Measurements from ENCODE around the gene BAHCC1.
A peak's percentile ranks its signal among the peaks of the same experiment; 100 is the strongest.

The BAHCC1 gene

GRCh38 chr17:81464586-81464985, 69.3 kb downstream of the BAHCC1 start:
- no peak for DNase-seq

- no peak for DNase-seq
Measured at GRCh38 chr17:81465910-81466309, 70.7 kb downstream of the BAHCC1 start.

GRCh38 chr17:81466564-81467472, 71.6 kb downstream of the BAHCC1 start:
- no peak for DNase-seq

GRCh38 chr17:81468111-81468769, 73.0 kb downstream of the BAHCC1 start:
- no peak for DNase-seq

- no peak for DNase-seq
Measured at GRCh38 chr17:81468770-81469121, 73.5 kb downstream of the BAHCC1 start.

GRCh38 chr17:81469266-81469665, 74.0 kb downstream of the BAHCC1 start:
- DNase-seq = no peak

- no peak for DNase-seq
Measured at GRCh38 chr17:81470270-81470943, 75.2 kb downstream of the BAHCC1 start.

- no peak for DNase-seq
Measured at GRCh38 chr17:81470944-81471817, 75.9 kb downstream of the BAHCC1 start.

- DNase-seq = no peak
Measured at GRCh38 chr17:81471818-81472456, 76.7 kb downstream of the BAHCC1 start.

- DNase-seq = no peak
Measured at GRCh38 chr17:81473019-81473418, 77.8 kb downstream of the BAHCC1 start.

- DNase-seq = no peak
Measured at GRCh38 chr17:81474958-81475357, 79.7 kb downstream of the BAHCC1 start.

GRCh38 chr17:81476097-81476496, 80.8 kb downstream of the BAHCC1 start:
- DNase-seq = no peak

GRCh38 chr17:81476635-81477034, 81.4 kb downstream of the BAHCC1 start:
- DNase-seq = no peak

GRCh38 chr17:81477173-81477572, 81.9 kb downstream of the BAHCC1 start:
- no peak for DNase-seq

GRCh38 chr17:81478119-81478518, 82.9 kb downstream of the BAHCC1 start:
- DNase-seq = no peak

- no peak for DNase-seq
Measured at GRCh38 chr17:81479175-81480071, 84.2 kb downstream of the BAHCC1 start.

GRCh38 chr17:81480140-81481072, 85.1 kb downstream of the BAHCC1 start:
- DNase-seq = no peak

GRCh38 chr17:81481073-81481799, 86.0 kb downstream of the BAHCC1 start:
- DNase-seq = peak; percentile 43

- DNase-seq = no peak
Measured at GRCh38 chr17:81481815-81482505, 86.7 kb downstream of the BAHCC1 start.

Data from KG1 (cell line).